ENCODE results near the gene KIF6.

The KIF6 gene

GRCh38 chr6:39330057-39330456, 395.2 kb downstream of the KIF6 start:
- no peak overlapping the region for H3K4me3 ChIP-seq (ENCODE audit: low read length)
- no peaks in the 10 kb centered on the region for H3K36me3 ChIP-seq (ENCODE audit: insufficient read depth, low read depth, low read length)
- no peak overlapping the region for H3K27ac ChIP-seq (ENCODE audit: low read length)
- H3K9me3 ChIP-seq (ENCODE audit: insufficient read depth, low read depth, low read length): no peaks in the 10 kb centered on the region
- peaks cover 3% of the 10 kb centered on the region; the same call in 1 of the 2 replicates for H3K4me1 ChIP-seq (ENCODE audit: insufficient read depth, low read length)
- no peak overlapping the region for H3K9ac ChIP-seq (ENCODE audit: low read depth, low read length)
- 0 out of 2 replicates have a peak, but pooled peaks cover 5% of the 10 kb centered on the region for H3K27me3 ChIP-seq (ENCODE audit: insufficient read depth, low read length)

GRCh38 chr6:39328066-39328465, 397.1 kb downstream of the KIF6 start:
- Histone ChIP-seq H3K27me3 (ENCODE audit: insufficient read depth, low read length) (0 out of 2 replicates have a peak, but pooled peaks cover 5% of the 10 kb centered on the region), H3K9me3 (ENCODE audit: insufficient read depth, low read depth, low read length) (no peaks in the 10 kb centered on the region), H3K36me3 (ENCODE audit: insufficient read depth, low read depth, low read length) (no peaks in the 10 kb centered on the region), H3K27ac (ENCODE audit: low read length) (no peak overlapping the region), H3K4me3 (ENCODE audit: low read length) (no peak overlapping the region), H3K4me1 (ENCODE audit: insufficient read depth, low read length) (no peaks in the 10 kb centered on the region), H3K9ac (ENCODE audit: low read depth, low read length) (no peak overlapping the region)

GRCh38 chr6:39327507-39327906, 397.7 kb downstream of the KIF6 start:
- Histone ChIP-seq H3K4me1 (ENCODE audit: insufficient read depth, low read length) (no peaks in the 10 kb centered on the region), H3K36me3 (ENCODE audit: insufficient read depth, low read depth, low read length) (no peaks in the 10 kb centered on the region), H3K4me3 (ENCODE audit: low read length) (no peak overlapping the region), H3K27me3 (ENCODE audit: insufficient read depth, low read length) (0 out of 2 replicates have a peak, but pooled peaks cover 5% of the 10 kb centered on the region), H3K27ac (ENCODE audit: low read length) (no peak overlapping the region), H3K9ac (ENCODE audit: low read depth, low read length) (no peak overlapping the region), H3K9me3 (ENCODE audit: insufficient read depth, low read depth, low read length) (no peaks in the 10 kb centered on the region)

- no peaks in the 10 kb centered on the region for H3K4me1 ChIP-seq (ENCODE audit: insufficient read depth, low read length)
- peaks cover 20% of the 10 kb centered on the region; the same call in 1 of the 2 replicates for H3K27me3 ChIP-seq (ENCODE audit: insufficient read depth, low read length)
- no peaks in the 10 kb centered on the region for H3K36me3 ChIP-seq (ENCODE audit: insufficient read depth, low read depth, low read length)
- H3K9ac ChIP-seq (ENCODE audit: low read depth, low read length): no peak within 1 kb of the TSS
- no peak within 1 kb of the TSS for H3K4me3 ChIP-seq (ENCODE audit: low read length)
- no peak within 1 kb of the TSS for H3K27ac ChIP-seq (ENCODE audit: low read length)
- H3K9me3 ChIP-seq (ENCODE audit: insufficient read depth, low read depth, low read length): no peaks in the 10 kb centered on the region
Observed at GRCh38 chr6:39322306-39322850, 402.8 kb downstream of the KIF6 start, which contains the start of gene KCNK16. KCNK16 (minus strand) TSS chr6:39322702; CDS start chr6:39322540, 162 bp downstream.

- H3K9ac ChIP-seq (ENCODE audit: low read depth, low read length): no peak overlapping the region
- H3K4me1 ChIP-seq (ENCODE audit: insufficient read depth, low read length): no peaks in the 10 kb centered on the region
- H3K9me3 ChIP-seq (ENCODE audit: insufficient read depth, low read depth, low read length): no peaks in the 10 kb centered on the region
- no peaks in the 10 kb centered on the region for H3K36me3 ChIP-seq (ENCODE audit: insufficient read depth, low read depth, low read length)
- H3K4me3 ChIP-seq (ENCODE audit: low read length): no peak overlapping the region
- H3K27ac ChIP-seq (ENCODE audit: low read length): no peak overlapping the region
- H3K27me3 ChIP-seq (ENCODE audit: insufficient read depth, low read length): peaks cover 27% of the 10 kb centered on the region
Observed at GRCh38 chr6:39321761-39322160, 403.4 kb downstream of the KIF6 start.

- no peaks in the 10 kb centered on the region for H3K4me1 ChIP-seq (ENCODE audit: insufficient read depth, low read length)
- H3K4me3 ChIP-seq (ENCODE audit: low read length): no peak overlapping the region
- no peaks in the 10 kb centered on the region for H3K36me3 ChIP-seq (ENCODE audit: insufficient read depth, low read depth, low read length)
- no peak overlapping the region for H3K9ac ChIP-seq (ENCODE audit: low read depth, low read length)
- H3K27ac ChIP-seq (ENCODE audit: low read length): no peak overlapping the region
- H3K9me3 ChIP-seq (ENCODE audit: insufficient read depth, low read depth, low read length): no peaks in the 10 kb centered on the region
- peaks cover 34% of the 10 kb centered on the region for H3K27me3 ChIP-seq (ENCODE audit: insufficient read depth, low read length)
Observed at GRCh38 chr6:39320363-39320984, 404.7 kb downstream of the KIF6 start.

GRCh38 chr6:39319621-39320362, 405.4 kb downstream of the KIF6 start:
- H3K27me3 ChIP-seq (ENCODE audit: insufficient read depth, low read length): peaks cover 40% of the 10 kb centered on the region
- H3K4me3 ChIP-seq (ENCODE audit: low read length): no peak overlapping the region
- H3K9me3 ChIP-seq (ENCODE audit: insufficient read depth, low read depth, low read length): no peaks in the 10 kb centered on the region
- H3K27ac ChIP-seq (ENCODE audit: low read length): no peak overlapping the region
- H3K4me1 ChIP-seq (ENCODE audit: insufficient read depth, low read length): no peaks in the 10 kb centered on the region
- H3K36me3 ChIP-seq (ENCODE audit: insufficient read depth, low read depth, low read length): no peaks in the 10 kb centered on the region
- no peak overlapping the region for H3K9ac ChIP-seq (ENCODE audit: low read depth, low read length)

- no peak overlapping the region for H3K9ac ChIP-seq (ENCODE audit: low read depth, low read length)
- H3K27me3 ChIP-seq (ENCODE audit: insufficient read depth, low read length): peaks cover 66% of the 10 kb centered on the region
- H3K36me3 ChIP-seq (ENCODE audit: insufficient read depth, low read depth, low read length): no peaks in the 10 kb centered on the region
- no peaks in the 10 kb centered on the region for H3K9me3 ChIP-seq (ENCODE audit: insufficient read depth, low read depth, low read length)
- H3K4me3 ChIP-seq (ENCODE audit: low read length): no peak overlapping the region
- H3K4me1 ChIP-seq (ENCODE audit: insufficient read depth, low read length): no peaks in the 10 kb centered on the region
- no peak overlapping the region for H3K27ac ChIP-seq (ENCODE audit: low read length)
Observed at GRCh38 chr6:39317256-39317655, 408.0 kb downstream of the KIF6 start.

- Histone ChIP-seq H3K27me3 (ENCODE audit: insufficient read depth, low read length) (peaks cover 86% of the 10 kb centered on the region), H3K4me3 (ENCODE audit: low read length) (peak within 1 kb of the TSS; percentile 68), H3K36me3 (ENCODE audit: insufficient read depth, low read depth, low read length) (no peaks in the 10 kb centered on the region), H3K9ac (ENCODE audit: low read depth, low read length) (peak within 1 kb of the TSS; percentile 13; the same call in 1 of the 2 replicates), H3K4me1 (ENCODE audit: insufficient read depth, low read length) (no peaks in the 10 kb centered on the region), H3K9me3 (ENCODE audit: insufficient read depth, low read depth, low read length) (no peaks in the 10 kb centered on the region), H3K27ac (ENCODE audit: low read length) (no peak within 1 kb of the TSS)
Observed at GRCh38 chr6:39314273-39314795, 410.9 kb downstream of the KIF6 start, which contains the start of gene KCNK17. KCNK17 (minus strand) TSS chr6:39314419; CDS start chr6:39314320, 99 bp downstream.

- Histone ChIP-seq H3K9me3 (ENCODE audit: insufficient read depth, low read depth, low read length) (no peaks in the 10 kb centered on the region), H3K4me1 (ENCODE audit: insufficient read depth, low read length) (no peaks in the 10 kb centered on the region), H3K9ac (ENCODE audit: low read depth, low read length) (peak overlapping the region; percentile 13; the same call in 1 of the 2 replicates), H3K4me3 (ENCODE audit: low read length) (peak overlapping the region; percentile 68), H3K27ac (ENCODE audit: low read length) (no peak overlapping the region), H3K27me3 (ENCODE audit: insufficient read depth, low read length) (peaks cover 80% of the 10 kb centered on the region), H3K36me3 (ENCODE audit: insufficient read depth, low read depth, low read length) (no peaks in the 10 kb centered on the region)
Observed at GRCh38 chr6:39313526-39314272, 411.5 kb downstream of the KIF6 start.

GRCh38 chr6:39312912-39313525, 412.2 kb downstream of the KIF6 start:
- no peak overlapping the region for H3K27ac ChIP-seq (ENCODE audit: low read length)
- no peaks in the 10 kb centered on the region for H3K36me3 ChIP-seq (ENCODE audit: insufficient read depth, low read depth, low read length)
- H3K4me3 ChIP-seq (ENCODE audit: low read length): peak overlapping the region; percentile 68; the same call in 1 of the 2 replicates
- peak overlapping the region; percentile 13; the same call in 1 of the 2 replicates for H3K9ac ChIP-seq (ENCODE audit: low read depth, low read length)
- H3K9me3 ChIP-seq (ENCODE audit: insufficient read depth, low read depth, low read length): no peaks in the 10 kb centered on the region
- H3K27me3 ChIP-seq (ENCODE audit: insufficient read depth, low read length): peaks cover 74% of the 10 kb centered on the region
- no peaks in the 10 kb centered on the region for H3K4me1 ChIP-seq (ENCODE audit: insufficient read depth, low read length)

Data from iPS-20b (cell line).